OCI-LY7 (cell line): Measurements from ENCODE around the gene GABRD.

Source experiments
- EZH2phosphoT487 ChIP-seq: fragments of 200-600 bp; sonication (generic); IDR thresholded peaks from 2 replicates; pipeline ENCODE4 v1.6.1; 2018; ENCODE audit warnings: low read depth, borderline replicate concordance, mild to moderate bottlenecking, mixed run types, antibody characterized with exemption, low read length, moderate library complexity, mixed read lengths
- TF ChIP-seq, protein P1 (sequence below): fragments of 200-600 bp; sonication (generic); conservative IDR thresholded peaks from 2 replicates; pipeline ENCODE4 v1.5.1; 2014; ENCODE audit warnings: mild to moderate bottlenecking, antibody characterized with exemption, low read length, moderate library complexity, mixed read lengths

DNA sequence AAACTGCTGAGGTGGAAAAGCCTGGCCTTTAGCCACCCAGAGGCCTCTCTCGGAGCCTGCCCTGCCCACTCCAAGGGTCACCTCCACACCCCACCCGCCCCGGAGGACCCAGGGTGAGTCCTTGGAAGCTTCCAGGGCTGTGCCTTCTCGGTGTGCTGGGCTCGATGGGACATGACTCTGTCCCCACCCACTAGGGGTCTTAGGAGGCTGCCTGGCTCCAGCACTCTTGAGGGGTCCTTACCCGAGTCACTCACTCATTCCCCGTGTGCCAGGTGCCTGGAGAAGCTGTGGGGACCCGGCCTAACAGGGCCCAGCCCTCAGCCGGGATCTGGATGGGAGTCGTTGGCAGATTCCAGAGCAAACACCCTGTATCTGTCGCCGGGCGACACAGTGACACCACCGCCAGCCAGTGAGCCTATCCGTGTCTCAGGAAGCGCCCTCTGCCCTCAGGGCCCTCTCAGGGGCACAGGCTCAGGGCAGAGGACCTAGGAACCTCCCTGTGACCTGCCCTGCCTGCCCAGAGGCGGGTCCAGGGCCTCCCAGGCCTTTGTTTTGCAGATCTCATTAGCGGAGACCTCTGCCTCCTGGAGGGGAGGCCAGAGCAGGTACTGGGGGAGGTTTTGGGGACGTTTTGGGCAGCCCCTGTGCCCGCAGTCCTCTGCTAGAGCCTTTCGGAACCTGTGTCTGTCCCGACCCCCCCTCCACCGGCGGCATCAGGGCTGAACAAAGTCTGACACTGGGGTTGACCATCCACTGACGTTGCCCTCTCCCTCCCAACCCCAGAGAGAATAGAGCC, 28.0 kb downstream of the GABRD start:
- TF ChIP-seq, protein P1, sequence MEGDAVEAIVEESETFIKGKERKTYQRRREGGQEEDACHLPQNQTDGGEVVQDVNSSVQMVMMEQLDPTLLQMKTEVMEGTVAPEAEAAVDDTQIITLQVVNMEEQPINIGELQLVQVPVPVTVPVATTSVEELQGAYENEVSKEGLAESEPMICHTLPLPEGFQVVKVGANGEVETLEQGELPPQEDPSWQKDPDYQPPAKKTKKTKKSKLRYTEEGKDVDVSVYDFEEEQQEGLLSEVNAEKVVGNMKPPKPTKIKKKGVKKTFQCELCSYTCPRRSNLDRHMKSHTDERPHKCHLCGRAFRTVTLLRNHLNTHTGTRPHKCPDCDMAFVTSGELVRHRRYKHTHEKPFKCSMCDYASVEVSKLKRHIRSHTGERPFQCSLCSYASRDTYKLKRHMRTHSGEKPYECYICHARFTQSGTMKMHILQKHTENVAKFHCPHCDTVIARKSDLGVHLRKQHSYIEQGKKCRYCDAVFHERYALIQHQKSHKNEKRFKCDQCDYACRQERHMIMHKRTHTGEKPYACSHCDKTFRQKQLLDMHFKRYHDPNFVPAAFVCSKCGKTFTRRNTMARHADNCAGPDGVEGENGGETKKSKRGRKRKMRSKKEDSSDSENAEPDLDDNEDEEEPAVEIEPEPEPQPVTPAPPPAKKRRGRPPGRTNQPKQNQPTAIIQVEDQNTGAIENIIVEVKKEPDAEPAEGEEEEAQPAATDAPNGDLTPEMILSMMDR, result no peak
- TF ChIP-seq EZH2phosphoT487, result no peak
